HG02642 (cell line): Measurements from ENCODE around the gene CPNE8.
A peak's percentile ranks its signal among the peaks of the same experiment; 100 is the strongest.

Experiments used
- ATAC-seq: cut with Tn5 transposase; IDR thresholded peaks from one replicate; pipeline ENCODE4 v1.9.1; 2021; ENCODE audit warnings: mild to moderate bottlenecking; ENCODE audit not compliant: unreplicated experiment, poor library complexity

Gene CPNE8

GRCh38 chr12:38898001-38898684 is 7.2 kb downstream of the CPNE8 start:
- ATAC-seq: no peak

GRCh38 chr12:38895446-38895845 is 9.9 kb downstream of the CPNE8 start:
- no peak for ATAC-seq

GRCh38 chr12:38892976-38893375 is 12.4 kb downstream of the CPNE8 start:
- ATAC-seq: no peak

- peak; percentile 65 for ATAC-seq
Observed at GRCh38 chr12:38892087-38892786, 13.2 kb downstream of the CPNE8 start.

- ATAC-seq: no peak
Observed at GRCh38 chr12:38890102-38890855, 15.1 kb downstream of the CPNE8 start.

- ATAC-seq: no peak
Observed at GRCh38 chr12:38889297-38889815, 16.0 kb downstream of the CPNE8 start.

- ATAC-seq: no peak
Observed at GRCh38 chr12:38887770-38888169, 17.6 kb downstream of the CPNE8 start.

GRCh38 chr12:38886931-38887330 is 18.5 kb downstream of the CPNE8 start:
- no peak for ATAC-seq

GRCh38 chr12:38886064-38886463 is 19.3 kb downstream of the CPNE8 start:
- no peak for ATAC-seq

GRCh38 chr12:38884666-38885065 is 20.7 kb downstream of the CPNE8 start:
- ATAC-seq: no peak

- ATAC-seq: no peak
Observed at GRCh38 chr12:38883629-38884134, 21.7 kb downstream of the CPNE8 start.

GRCh38 chr12:38880288-38880687 is 25.1 kb downstream of the CPNE8 start:
- ATAC-seq: no peak

GRCh38 chr12:38878986-38879385 is 26.4 kb downstream of the CPNE8 start:
- ATAC-seq: no peak

GRCh38 chr12:38878333-38878705 is 27.1 kb downstream of the CPNE8 start:
- ATAC-seq: no peak

GRCh38 chr12:38875586-38876228 is 29.7 kb downstream of the CPNE8 start:
- no peak for ATAC-seq

- no peak for ATAC-seq
Observed at GRCh38 chr12:38872561-38872960, 32.8 kb downstream of the CPNE8 start.

- ATAC-seq: no peak
Observed at GRCh38 chr12:38872156-38872555, 33.2 kb downstream of the CPNE8 start.

- no peak for ATAC-seq
Observed at GRCh38 chr12:38869036-38869435, 36.4 kb downstream of the CPNE8 start.

- no peak for ATAC-seq
Observed at GRCh38 chr12:38850461-38850860, 54.9 kb downstream of the CPNE8 start.

GRCh38 chr12:38847247-38847646 is 58.1 kb downstream of the CPNE8 start:
- ATAC-seq: no peak
